Liver (tissue), 9 donors: ENCODE data around the gene WHRN. TPM values are rescaled to one million over a fixed set of nuclear protein-coding genes. Genes with fewer than 3 reads are reported as not detected.

Experiments
- DNase-seq: peaks from one replicate; pipeline ENCODE4 v3.0.0-alpha.2; 2017; ENCODE audit warnings: low spot score
- H3K27ac ChIP-seq, 2 donors: one replicate each; pipeline ENCODE4 v1.7.0; 2013; ENCODE audit warnings: inconsistent platforms in 2 of 2, low read length in 2 of 2, control low read depth in 1 of 2, low read depth in 1 of 2, mild to moderate bottlenecking in 1 of 2
- H3K27me3 ChIP-seq, 4 donors: one replicate each; pipeline versions ENCODE4 v1.6.1 to v1.7.0; 2013; ENCODE audit warnings: low read length in 3 of 4, inconsistent platforms in 1 of 4, mild to moderate bottlenecking in 1 of 4, moderate library complexity in 1 of 4; ENCODE audit not compliant: control insufficient read depth in 4 of 4, insufficient read depth in 4 of 4
- H3K36me3 ChIP-seq, 4 donors: one replicate each; pipeline versions ENCODE4 v1.6.1 to v1.7.0; 2013; ENCODE audit warnings: low read length in 3 of 4, mild to moderate bottlenecking in 3 of 4, low read depth in 1 of 4, moderate library complexity in 1 of 4; ENCODE audit not compliant: control insufficient read depth in 4 of 4, insufficient read depth in 3 of 4
- H3K4me1 ChIP-seq, 4 donors: one replicate each; pipeline versions ENCODE4 v1.6.1 to v1.7.0; 2013; ENCODE audit warnings: low read length in 3 of 4, mild to moderate bottlenecking in 3 of 4, moderate library complexity in 1 of 4; ENCODE audit not compliant: control insufficient read depth in 4 of 4, insufficient read depth in 4 of 4
- H3K4me3 ChIP-seq, 3 donors: one replicate each; pipeline versions ENCODE4 v1.6.1 to v1.7.0; 2013; ENCODE audit warnings: low read length in 3 of 3, control low read depth in 1 of 3, low read depth in 1 of 3, mild to moderate bottlenecking in 1 of 3
- H3K9ac ChIP-seq, 2 donors: one replicate each; pipeline ENCODE4 v1.7.0; 2013; ENCODE audit warnings: low read length in 2 of 2, mild to moderate bottlenecking in 2 of 2, moderate library complexity in 2 of 2, control low read depth in 1 of 2, low read depth in 1 of 2
- H3K9me3 ChIP-seq, 4 donors: one replicate each; pipeline versions ENCODE4 v1.6.1 to v1.7.0; 2013; ENCODE audit warnings: low read length in 3 of 4; ENCODE audit not compliant: control insufficient read depth in 4 of 4
- ATF3 ChIP-seq: IDR thresholded peaks from 2 replicates; pipeline ENCODE4 v1.6.1; 2016; ENCODE audit warnings: antibody characterized with exemption
- CTCF ChIP-seq: fragments of 150-350 bp; IDR thresholded peaks from 2 replicates; pipeline ENCODE4 v1.5.1; 2017; ENCODE audit warnings: improper control_type of control experiment, low read depth, low read length; ENCODE audit not compliant: missing input control
- EGR1 ChIP-seq, 2 donors: IDR thresholded peaks; 2 replicates each; pipeline ENCODE4 v1.6.1; 2016 to 2018; ENCODE audit warnings: antibody characterized with exemption in 2 of 2, low read depth in 2 of 2
- FOXA1 ChIP-seq: IDR thresholded peaks from 2 replicates; pipeline ENCODE4 v1.6.1; 2016; ENCODE audit warnings: antibody characterized with exemption
- FOXA2 ChIP-seq: IDR thresholded peaks from 2 replicates; pipeline ENCODE4 v1.6.1; 2016; ENCODE audit warnings: antibody characterized with exemption
- GABPA ChIP-seq, 2 donors: IDR thresholded peaks in 1 of 2; conservative IDR thresholded peaks in 1 of 2; 2 replicates each; pipeline ENCODE4 v1.6.1; 2016; ENCODE audit warnings: antibody characterized with exemption in 2 of 2, mild to moderate bottlenecking in 1 of 2, moderate library complexity in 1 of 2
- HNF4A ChIP-seq, 2 donors: conservative IDR thresholded peaks; 2 replicates each; pipeline ENCODE4 v1.6.1; 2016; ENCODE audit warnings: antibody characterized with exemption in 2 of 2, mild to moderate bottlenecking in 2 of 2
- JUND ChIP-seq, 2 donors: IDR thresholded peaks; 2 replicates each; pipeline ENCODE4 v1.6.1; 2016; ENCODE audit warnings: antibody characterized with exemption in 2 of 2
- MAX ChIP-seq: IDR thresholded peaks from 2 replicates; pipeline ENCODE4 v1.6.1; 2016; ENCODE audit warnings: antibody characterized with exemption
- NR2F2 ChIP-seq: IDR thresholded peaks from 2 replicates; pipeline ENCODE4 v1.6.1; 2016; ENCODE audit warnings: antibody characterized with exemption
- RAD21 ChIP-seq, 2 donors: IDR thresholded peaks; 2 replicates each; pipeline ENCODE4 v1.6.1; 2016; ENCODE audit warnings: antibody characterized with exemption in 2 of 2, mild to moderate bottlenecking in 2 of 2
- REST ChIP-seq: IDR thresholded peaks from 2 replicates; pipeline ENCODE4 v1.6.1; 2016; ENCODE audit warnings: antibody characterized with exemption, mild to moderate bottlenecking
- RXRA ChIP-seq, 2 donors: IDR thresholded peaks; 2 replicates each; pipeline ENCODE4 v1.6.1; 2017 to 2018; ENCODE audit warnings: antibody characterized with exemption in 2 of 2, mild to moderate bottlenecking in 1 of 2
- YY1 ChIP-seq: IDR thresholded peaks from 2 replicates; pipeline ENCODE4 v1.6.1; 2016; ENCODE audit warnings: antibody characterized with exemption, mild to moderate bottlenecking
- ZBTB33 ChIP-seq: IDR thresholded peaks from 2 replicates; pipeline ENCODE4 v1.6.1; 2016; ENCODE audit warnings: antibody characterized with exemption
- WGBS: extraction: QIAGEN DNeasy Blood & Tissue Kit; methylation state at CpG from one replicate; pipeline ENCODE4 v1.1.7; 2013; 5-methylcytosine and 5-hydroxymethylcytosine counted together
- polyA plus RNA-seq, 2 donors: library from polyadenylated mRNA; stranded (reverse) in 1 of 2; unstranded in 1 of 2; fragments of 200-250 nt in 1 of 2; fragments of >200 nt in 1 of 2; fragmentation: Nextera tagmentation in 1 of 2; extraction: Ambion mirVana in 1 of 2; gene quantifications; one replicate each; pipeline versions ENCODE4 v1.2.1 to v1.2.3, GENCODE V29; 2013 to 2015
- total RNA-seq, 2 donors: library from RNA; depleted of rRNA; stranded (reverse); fragments of >200 nt; gene quantifications; one replicate each; pipeline ENCODE4 v1.2.3, GENCODE V29; 2014
- donor health status: healthy.
- donor health status: healthy.
- donor health status: healthy.
- donor health status: healthy.
- donor health status: healthy.

Gene WHRN
- total and polyA plus RNA-seq, 4 donors: 0.42 to 1.9 (median 0.88) TPM

GRCh38 chr9:114384836-114385396 lies 120.4 kb downstream of the WHRN start:
- 85% methylated on average over 7 of the region's 7 CpGs for WGBS
- no peak for TF ChIP-seq FOXA1
- no peak for TF ChIP-seq MAX
- TF ChIP-seq ZBTB33: no peak
- TF ChIP-seq HNF4A (conservative IDR thresholded peaks at IDR 0.05): no peak
- TF ChIP-seq YY1: no peak
- TF ChIP-seq GABPA (IDR thresholded peaks at IDR 0.05 in 1 of 2, conservative IDR thresholded peaks at IDR 0.05 in 1 of 2): no peak
- no peak for TF ChIP-seq RXRA (IDR thresholded peaks at IDR 0.05)
- no peak for TF ChIP-seq NR2F2
- TF ChIP-seq REST: no peak
- TF ChIP-seq FOXA2: no peak
- TF ChIP-seq CTCF: no peak
- no peak for TF ChIP-seq ATF3
- no peak for TF ChIP-seq JUND (IDR thresholded peaks at IDR 0.05)
- TF ChIP-seq RAD21 (IDR thresholded peaks at IDR 0.05): no peak
- H3K27me3 ChIP-seq: no peaks in the 10 kb centered on the region
- peak overlapping the region in 1 of 2 donors; percentile 38 for H3K9ac ChIP-seq
- no peaks in the 10 kb centered on the region for H3K9me3 ChIP-seq
- no peak for DNase-seq
- H3K4me3 ChIP-seq: no peak overlapping the region
- peaks cover 0 to 4% (median 2%) of the 10 kb centered on the region in 4 donors for H3K36me3 ChIP-seq
- H3K27ac ChIP-seq: peak overlapping the region; percentile 75 to 97
- H3K4me1 ChIP-seq: peaks cover 14 to 65% (median 55%) of the 10 kb centered on the region in 4 donors

GRCh38 chr9:114384341-114384740 lies 120.9 kb downstream of the WHRN start:
- H3K27me3 ChIP-seq: no peaks in the 10 kb centered on the region
- 63% methylated on average over 1 of the region's 1 CpG for WGBS
- TF ChIP-seq EGR1 (IDR thresholded peaks at IDR 0.05; ENCODE audit: low read depth in 2 of 2) (no peak), GABPA (IDR thresholded peaks at IDR 0.05 in 1 of 2, conservative IDR thresholded peaks at IDR 0.05 in 1 of 2) (no peak)

More at GRCh38 chr9:114384341-114384740, 120.9 kb downstream of the WHRN start:
- no peak for DNase-seq
- Histone ChIP-seq H3K9me3 (no peaks in the 10 kb centered on the region), H3K4me1 (peaks cover 13 to 60% (median 55%) of the 10 kb centered on the region in 4 donors), H3K36me3 (peaks cover 0 to 7% (median 4%) of the 10 kb centered on the region in 4 donors), H3K4me3 (no peak overlapping the region), H3K27ac (peak overlapping the region; percentile 80 to 97), H3K9ac (peak overlapping the region in 1 of 2 donors; percentile 38)
